Motor neuron (in vitro differentiated cells): ENCODE data around the gene TNFRSF25. TPM values are rescaled to one million over a fixed set of nuclear protein-coding genes. Genes with fewer than 3 reads are reported as not detected.

Experiments
- ATAC-seq, 8 experiments: fragments of 200-7000 bp; cut with Tn5 transposase; replicated peaks in 6 of 8; 2 replicates each; pipeline ENCODE4 v1.8.0; 2021; ENCODE audit warnings: mild to moderate bottlenecking in 8 of 8, moderate library complexity in 8 of 8
- H3K27ac ChIP-seq, 2 donors: fragments of 250-450 bp; sonication (Bioruptor Pico); 2 replicates each; pipeline ENCODE4 v1.9.0; 2021; ENCODE audit warnings: antibody characterized with exemption in 2 of 2, mild to moderate bottlenecking in 2 of 2, moderate library complexity in 1 of 2
- H3K4me1 ChIP-seq, 2 donors: fragments of 250-450 bp; sonication (Bioruptor Pico); replicated peaks in 1 of 2; 2 replicates each; pipeline ENCODE4 v1.6.1; 2021; ENCODE audit warnings: antibody characterized with exemption in 2 of 2, mild to moderate bottlenecking in 2 of 2, moderate library complexity in 1 of 2
- H3K4me3 ChIP-seq, 5 donors: fragments of 250-450 bp; sonication (Bioruptor Pico); 2 replicates each; pipeline ENCODE4 v1.9.0; 2021; ENCODE audit warnings: antibody characterized with exemption in 5 of 5, mild to moderate bottlenecking in 5 of 5, moderate library complexity in 4 of 5
- WGBS, 10 experiments: fragments of 450-650 bp; shearing (Covaris generic); methylation state at CpG; one replicate each; pipeline ENCODE4 v1.0.0; 2022; 5-methylcytosine and 5-hydroxymethylcytosine counted together
- in situ Hi-C, 9 experiments: fragments of 400-800 bp; cut with MboI; loops; one replicate each; pipeline ENCODE4 v1.15.0; 2021; ENCODE audit warnings: low sequenced_read_pairs in 9 of 9, low pct_unique_long_range_greater_than_20kb in 2 of 9; ENCODE audit not compliant: unreplicated experiment in 9 of 9
- total RNA-seq, 8 experiments: library from RNA; unstranded; fragments of 300-600 nt; gene quantifications; 2 replicates each; pipeline versions ENCODE4 v1.2.3 to v1.2.4, GENCODE V29; 2022

The TNFRSF25 gene
- total RNA-seq, 8 experiments from 2014 or later, result 1.4 to 9.1 (median 5.0) TPM

- WGBS, 10 experiments, result 80 to 100% (median 91%) methylated on average over 2 to 12 of the region's 14 CpGs; no CpG with 5 or more reads in 5 of the 10 experiments
These were observed 17.2 kb upstream of the TNFRSF25 start for GRCh38 chr1:6483017-6483760.

GRCh38 chr1:6481820-6482219 lies 15.8 kb upstream of the TNFRSF25 start:
- Histone ChIP-seq H3K4me3 (no peak overlapping the region), H3K27ac (no peak overlapping the region), H3K4me1 (peaks cover 14 to 21% of the 10 kb centered on the region in 2 donors)
- 53 to 100% (median 70%) methylated on average over 1 to 5 of the region's 5 CpGs; no CpG with 5 or more reads in 4 of the 10 experiments for WGBS, 10 experiments
- in situ Hi-C loops, result loop anchor here in 1 of 9 experiments (25.0 kb wide), 1 partner anchor 245 kb away; the partner anchor contains the start of genes HES3 and ICMT
- ATAC-seq, result peak in 1 of 8 experiments; percentile 0

More at GRCh38 chr1:6483017-6483760, 17.2 kb upstream of the TNFRSF25 start:
- ATAC-seq, result no peak
- in situ Hi-C loops, result loop anchor here in 1 of 9 experiments (25.0 kb wide), 1 partner anchor 246 kb away; the partner anchor contains the start of genes HES3 and ICMT
- no peak overlapping the region for H3K27ac ChIP-seq
- H3K4me1 ChIP-seq, result peaks cover 10 to 15% of the 10 kb centered on the region in 2 donors
- no peak overlapping the region for H3K4me3 ChIP-seq

- peaks cover 6 to 9% of the 10 kb centered on the region in 2 donors for H3K4me1 ChIP-seq
- no peak overlapping the region for H3K4me3 ChIP-seq
- WGBS, 10 experiments, result 58 to 100% (median 78%) methylated on average over 1 to 17 of the region's 24 CpGs; no CpG with 5 or more reads in 3 of the 10 experiments
- ATAC-seq, result peak in 4 of 8 experiments; percentile 13 to 26 (median 18)
- H3K27ac ChIP-seq, result peak overlapping the region in 1 of 2 donors; percentile 7
- in situ Hi-C loops, result loop anchor here in 1 of 9 experiments (25.0 kb wide), 1 partner anchor 240 kb away; the partner anchor contains the start of genes HES3 and ICMT
These were observed 11.3 kb upstream of the TNFRSF25 start for GRCh38 chr1:6477039-6477820.

GRCh38 chr1:6476483-6476882 lies 10.5 kb upstream of the TNFRSF25 start:
- in situ Hi-C loops, result loop anchor here in 1 of 9 experiments (25.0 kb wide), 1 partner anchor 239 kb away; the partner anchor contains the start of genes HES3 and ICMT
- 78 to 97% (median 87%) methylated on average over 1 to 5 of the region's 5 CpGs; no CpG with 5 or more reads in 2 of the 10 experiments for WGBS, 10 experiments

GRCh38 chr1:6475381-6476133 lies 9.6 kb upstream of the TNFRSF25 start:
- 6 to 43% (median 40%) methylated on average over 8 to 14 of the region's 33 CpGs; no CpG with 5 or more reads in 7 of the 10 experiments for WGBS, 10 experiments

More at GRCh38 chr1:6476483-6476882, 10.5 kb upstream of the TNFRSF25 start:
- H3K4me1 ChIP-seq, result peaks cover 4 to 7% of the 10 kb centered on the region in 2 donors
- no peak overlapping the region for H3K4me3 ChIP-seq
- H3K27ac ChIP-seq, result no peak overlapping the region
- no peak for ATAC-seq

GRCh38 chr1:6474815-6475282 lies 8.9 kb upstream of the TNFRSF25 start:
- in situ Hi-C loops, result loop anchor here in 1 of 9 experiments (25.0 kb wide), 1 partner anchor 238 kb away; the partner anchor contains the start of genes HES3 and ICMT
- Histone ChIP-seq H3K27ac (no peak overlapping the region), H3K4me1 (peaks cover 4 to 7% of the 10 kb centered on the region in 2 donors), H3K4me3 (no peak overlapping the region)
- WGBS, 10 experiments, result 20 to 74% methylated on average over 1 to 4 of the region's 13 CpGs; no CpG with 5 or more reads in 8 of the 10 experiments
- no peak for ATAC-seq

More at GRCh38 chr1:6475381-6476133, 9.6 kb upstream of the TNFRSF25 start:
- Histone ChIP-seq H3K4me3 (no peak overlapping the region), H3K27ac (no peak overlapping the region), H3K4me1 (peaks cover 4 to 7% of the 10 kb centered on the region in 2 donors)
- in situ Hi-C loops, result loop anchor here in 1 of 9 experiments (25.0 kb wide), 1 partner anchor 238 kb away; the partner anchor contains the start of genes HES3 and ICMT
- peak; percentile 68 to 97 (median 78) for ATAC-seq

GRCh38 chr1:6473974-6474814 lies 8.2 kb upstream of the TNFRSF25 start:
- Histone ChIP-seq H3K27ac (no peak overlapping the region), H3K4me1 (peaks cover 4 to 7% of the 10 kb centered on the region in 2 donors)
- in situ Hi-C loops, result no loop called here

GRCh38 chr1:6473156-6473555 lies 7.2 kb upstream of the TNFRSF25 start:
- ATAC-seq, result no peak
- Histone ChIP-seq H3K4me3 (no peak overlapping the region), H3K4me1 (peaks cover 4 to 7% of the 10 kb centered on the region in 2 donors), H3K27ac (no peak overlapping the region)
- in situ Hi-C loops, result no loop called here
- WGBS, 10 experiments, result 81 to 94% (median 94%) methylated on average over 3 to 10 of the region's 18 CpGs; no CpG with 5 or more reads in 6 of the 10 experiments

More at GRCh38 chr1:6473974-6474814, 8.2 kb upstream of the TNFRSF25 start:
- WGBS, 10 experiments, result 67 to 97% (median 81%) methylated on average over 6 to 11 of the region's 33 CpGs; no CpG with 5 or more reads in 7 of the 10 experiments
- no peak overlapping the region for H3K4me3 ChIP-seq
- ATAC-seq, result no peak

- ATAC-seq, result no peak
- Histone ChIP-seq H3K4me3 (no peak overlapping the region), H3K4me1 (peaks cover 4 to 6% of the 10 kb centered on the region in 2 donors), H3K27ac (no peak overlapping the region)
- in situ Hi-C loops, result no loop called here
- 53 to 95% (median 84%) methylated on average over 2 to 8 of the region's 10 CpGs; no CpG with 5 or more reads in 4 of the 10 experiments for WGBS, 10 experiments
These were observed 6.4 kb upstream of the TNFRSF25 start for GRCh38 chr1:6472391-6472790.

- WGBS, 10 experiments, result 64 to 100% (median 96%) methylated on average over 1 to 5 of the region's 7 CpGs; no CpG with 5 or more reads in 3 of the 10 experiments
- ATAC-seq, result no peak
- Histone ChIP-seq H3K4me3 (no peak overlapping the region), H3K27ac (no peak overlapping the region), H3K4me1 (peaks cover 0 to 2% of the 10 kb centered on the region in 2 donors)
- in situ Hi-C loops, result no loop called here
These were observed 6.0 kb upstream of the TNFRSF25 start for GRCh38 chr1:6471970-6472368.
